GM19452 (cell line): Measurements from ENCODE around the gene GLB1L.
A peak's percentile ranks its signal among the peaks of the same experiment; 100 is the strongest.
"Not testable (repeated sequence)": the region's sequence is repeated elsewhere in the genome, so short reads cannot be mapped to it uniquely, and the experiment has no call there.

Experiments
- ATAC-seq: cut with Tn5 transposase; IDR thresholded peaks from one replicate; pipeline ENCODE4 v1.9.1; 2021; ENCODE audit not compliant: unreplicated experiment

The GLB1L gene

GRCh38 chr2:219281588-219281987 lies 36.3 kb upstream of the GLB1L start:
- no peak for ATAC-seq

- no peak for ATAC-seq
Measured at GRCh38 chr2:219280651-219281050, 35.4 kb upstream of the GLB1L start.

DNA sequence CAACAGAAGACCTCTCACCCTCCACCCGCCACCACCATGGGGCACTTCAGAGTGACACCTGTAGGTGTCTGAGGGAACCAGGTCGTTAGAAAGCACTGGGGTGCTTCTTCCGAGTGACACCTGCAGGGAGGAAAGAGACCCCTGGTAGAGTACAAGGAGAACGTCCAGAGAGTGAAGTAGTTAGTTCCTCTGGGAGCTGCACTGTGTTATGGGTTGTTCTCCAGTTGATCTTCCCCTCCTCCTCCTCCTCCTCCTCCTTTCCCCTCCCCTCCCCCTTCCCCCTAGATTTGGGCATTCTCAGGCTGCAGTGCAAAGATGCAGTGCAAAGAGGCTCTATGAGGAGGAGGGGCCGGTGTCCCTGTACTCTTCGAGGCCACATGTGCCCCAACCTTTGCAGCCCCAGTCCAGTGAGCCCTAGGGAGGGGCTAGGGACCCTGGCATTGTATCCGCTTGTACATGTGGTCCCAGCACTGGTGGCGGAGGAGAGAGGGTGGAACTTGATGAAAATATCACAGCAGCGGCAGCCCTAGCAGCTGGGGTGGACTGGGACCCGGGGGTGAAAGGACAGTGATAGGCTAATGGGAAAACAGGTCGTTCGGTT lies 34.8 kb upstream of the GLB1L start:
- ATAC-seq: no peak

- peak; percentile 90 for ATAC-seq
Measured at GRCh38 chr2:219279151-219279915, 34.1 kb upstream of the GLB1L start, which contains the start of gene DNAJB2. Gene DNAJB2 (plus strand): TSS chr2:219279366. CDS start chr2:219279834, 468 bp downstream.

DNA sequence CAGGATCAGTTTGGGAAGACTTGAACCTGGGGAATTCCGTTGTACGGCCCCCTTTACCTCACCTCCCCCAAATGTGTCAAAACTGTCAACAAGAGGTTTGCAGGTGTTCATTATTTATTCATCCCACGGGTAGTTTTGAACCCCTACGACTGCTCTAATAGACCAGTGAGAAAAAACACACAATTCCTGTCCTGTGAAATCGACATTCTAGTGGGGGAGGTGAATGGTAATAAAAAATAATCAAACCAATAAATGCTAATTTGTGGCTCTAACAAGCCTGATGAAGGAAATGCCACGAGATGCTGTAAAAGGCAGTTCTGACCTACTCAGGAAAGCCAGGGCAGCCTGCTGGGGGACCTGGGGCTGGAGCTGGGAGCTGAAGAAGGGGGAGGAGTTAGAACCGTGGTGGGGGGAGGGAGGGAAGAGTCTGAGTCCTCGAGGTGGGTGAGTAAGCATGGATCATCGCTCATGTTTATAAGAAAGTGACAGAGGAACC lies 33.5 kb upstream of the GLB1L start:
- no peak for ATAC-seq

DNA sequence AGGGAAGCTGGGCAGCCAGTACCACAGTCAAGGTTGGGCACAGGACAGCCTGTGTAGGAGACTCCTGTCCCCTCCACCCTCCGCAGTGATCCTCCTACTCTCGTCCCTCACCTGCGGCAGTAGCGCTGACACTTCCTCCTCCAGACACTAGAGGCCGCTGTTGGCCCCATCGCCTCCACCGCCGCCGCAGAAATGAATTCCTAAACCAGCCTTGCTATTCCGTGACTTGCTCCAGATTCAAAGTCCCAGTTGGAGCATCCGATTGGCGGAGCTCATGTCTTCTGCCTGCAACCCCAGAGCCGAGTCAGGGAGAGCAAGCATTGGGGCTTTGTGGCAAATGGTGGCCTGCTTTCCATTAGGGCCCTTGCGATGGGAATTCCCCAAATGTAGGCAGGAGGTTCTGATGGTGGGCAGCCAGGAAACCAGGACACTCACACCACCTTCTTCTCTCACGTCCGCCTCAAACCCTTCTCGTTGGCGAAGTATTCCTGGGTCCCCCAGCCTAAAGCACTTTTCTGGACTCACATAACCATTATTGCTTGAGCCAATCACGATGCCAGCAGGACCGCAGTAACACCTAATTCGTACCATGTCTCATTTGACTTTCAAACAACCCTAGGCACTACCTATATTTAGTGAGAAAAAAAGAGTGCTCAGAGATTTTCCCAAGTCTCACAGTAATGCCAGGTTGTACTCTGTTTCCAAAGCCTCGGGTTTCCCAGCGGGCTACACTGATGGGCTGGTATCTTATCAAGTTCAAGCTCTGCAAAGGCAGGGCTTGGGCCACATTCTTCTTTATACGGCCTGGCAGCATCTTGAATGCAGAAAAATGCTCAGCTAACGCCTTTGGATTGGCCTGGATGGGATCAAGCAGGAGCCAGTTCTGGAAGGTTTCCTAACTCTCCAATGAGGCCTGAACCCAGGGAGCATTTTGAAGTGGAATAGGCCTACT lies 32.7 kb upstream of the GLB1L start:
- ATAC-seq: no peak

DNA sequence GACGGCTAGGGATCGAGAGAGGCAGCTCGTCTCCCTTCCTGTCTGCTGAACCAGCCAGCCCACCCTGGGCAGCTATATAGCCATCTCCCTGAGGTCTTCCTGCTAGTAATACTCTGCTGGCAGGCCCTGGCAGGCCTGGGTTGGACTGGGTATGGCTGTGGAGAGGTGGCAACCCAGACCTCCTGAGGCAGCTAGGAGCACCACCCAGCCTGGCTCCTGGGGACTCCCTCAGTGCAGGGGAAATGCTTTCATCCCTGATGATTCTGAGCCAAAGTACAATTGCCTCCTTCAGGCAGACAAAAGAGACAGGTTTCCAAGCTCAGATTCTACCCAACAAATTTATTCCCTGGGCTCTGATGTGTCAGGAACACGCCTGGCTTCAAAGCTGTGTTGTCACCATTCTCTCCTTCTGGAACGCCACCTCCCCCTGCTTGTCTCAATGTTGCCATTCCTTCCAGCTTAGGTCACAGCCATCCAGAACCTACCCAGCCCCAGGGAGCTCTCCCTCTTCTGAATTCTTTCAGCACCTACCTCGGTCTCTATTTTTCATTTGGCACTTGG lies 29.2 kb upstream of the GLB1L start:
- no peak for ATAC-seq

DNA sequence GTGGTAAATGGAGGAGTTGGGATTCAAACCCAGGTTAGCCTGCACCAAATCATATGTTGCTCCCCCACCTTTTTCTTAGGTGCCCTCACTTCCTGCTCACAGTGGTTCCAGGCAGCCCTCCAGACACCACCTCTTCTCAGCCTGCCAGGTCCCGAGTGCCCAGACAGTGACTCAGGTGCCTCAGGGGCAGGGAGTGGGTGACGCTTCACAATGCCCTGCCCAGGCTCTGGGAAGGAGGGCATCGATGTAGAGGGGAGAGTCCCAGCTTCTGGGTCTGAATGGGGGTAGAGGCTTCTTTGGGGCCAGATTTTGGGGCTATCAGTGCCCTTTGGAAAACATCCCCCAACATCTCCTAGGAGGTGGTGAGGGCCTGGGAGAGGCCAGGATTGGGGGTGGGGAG lies 28.7 kb upstream of the GLB1L start:
- no peak for ATAC-seq

- no peak for ATAC-seq
Measured at GRCh38 chr2:219272995-219273394, 27.8 kb upstream of the GLB1L start.

- ATAC-seq: no peak
Measured at GRCh38 chr2:219272356-219272755, 27.1 kb upstream of the GLB1L start.

- ATAC-seq: no peak
Measured at GRCh38 chr2:219271021-219271420, 25.8 kb upstream of the GLB1L start.

GRCh38 chr2:219270055-219270372 lies 24.8 kb upstream of the GLB1L start:
- no peak for ATAC-seq

GRCh38 chr2:219269362-219270054 lies 24.3 kb upstream of the GLB1L start:
- no peak for ATAC-seq

DNA sequence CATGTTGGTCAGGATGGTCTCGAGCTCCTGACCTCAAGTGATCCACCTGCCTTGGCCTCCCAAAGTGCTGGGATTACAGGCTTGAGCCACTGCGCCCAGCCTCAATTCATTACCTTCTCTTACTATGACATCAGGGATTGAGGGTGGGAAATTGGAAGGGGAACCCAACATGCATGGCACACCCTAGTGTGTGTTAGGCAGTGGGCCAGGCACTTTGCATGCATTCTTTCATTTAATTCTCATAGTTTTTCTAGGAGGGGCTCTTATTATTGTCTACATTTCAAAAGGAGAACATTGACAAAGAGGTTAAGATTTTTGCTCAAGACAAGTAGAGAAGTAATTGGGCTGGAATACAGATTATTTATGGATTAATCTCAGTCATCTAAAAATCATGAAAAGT lies 23.1 kb upstream of the GLB1L start:
- no peak for ATAC-seq

DNA sequence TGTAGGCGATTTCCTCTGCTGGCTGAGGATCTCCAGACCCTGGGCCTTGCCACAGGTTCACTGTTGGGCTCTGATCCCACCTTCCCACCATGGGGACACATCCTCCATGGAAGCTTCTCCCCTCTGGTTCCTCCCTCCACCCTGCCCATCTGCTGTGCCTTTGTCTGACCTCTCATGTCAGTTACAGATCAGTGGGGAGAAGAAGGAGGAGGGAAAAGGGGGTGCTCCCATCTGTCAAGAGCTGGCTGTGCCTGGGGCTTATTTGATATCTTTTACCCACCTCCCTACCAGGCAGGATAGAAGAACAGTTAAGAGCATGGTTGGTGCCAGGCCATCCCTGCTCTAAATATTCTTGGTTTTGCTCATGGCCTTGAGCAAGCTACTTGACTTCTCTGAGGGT lies 21.6 kb upstream of the GLB1L start:
- no peak for ATAC-seq

- no peak for ATAC-seq
Measured at GRCh38 chr2:219266232-219266631, 21.0 kb upstream of the GLB1L start.

GRCh38 chr2:219261024-219261855 lies 16.0 kb upstream of the GLB1L start:
- ATAC-seq: no peak

DNA sequence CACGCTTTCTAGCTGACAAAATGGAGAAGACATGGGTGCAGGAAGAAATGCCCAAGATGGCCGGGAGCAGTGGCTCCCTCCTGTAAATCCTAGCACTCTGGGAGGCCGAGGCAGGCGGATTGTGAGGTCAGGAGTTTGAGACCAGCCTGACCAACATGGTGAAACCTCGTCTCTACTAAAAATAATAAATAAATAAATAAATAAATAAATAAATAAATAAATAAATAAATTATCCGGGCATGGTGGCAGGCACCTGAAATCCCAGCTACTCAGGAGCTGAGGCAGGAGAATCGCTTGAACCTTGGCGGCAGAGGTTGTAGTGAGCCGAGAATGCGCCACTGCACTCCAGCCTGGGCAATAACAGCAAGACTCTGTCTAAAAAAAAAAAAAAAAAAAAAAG lies 13.7 kb upstream of the GLB1L start:
- ATAC-seq: not testable (repeated sequence)

GRCh38 chr2:219254590-219255201 lies 9.5 kb upstream of the GLB1L start:
- ATAC-seq: peak; percentile 35
